ENCODE data around the gene PHTF2.
"Not testable (repeated sequence)": the region's sequence is repeated elsewhere in the genome, so short reads cannot be mapped to it uniquely, and the experiment has no call there.

PHTF2 gene

DNA sequence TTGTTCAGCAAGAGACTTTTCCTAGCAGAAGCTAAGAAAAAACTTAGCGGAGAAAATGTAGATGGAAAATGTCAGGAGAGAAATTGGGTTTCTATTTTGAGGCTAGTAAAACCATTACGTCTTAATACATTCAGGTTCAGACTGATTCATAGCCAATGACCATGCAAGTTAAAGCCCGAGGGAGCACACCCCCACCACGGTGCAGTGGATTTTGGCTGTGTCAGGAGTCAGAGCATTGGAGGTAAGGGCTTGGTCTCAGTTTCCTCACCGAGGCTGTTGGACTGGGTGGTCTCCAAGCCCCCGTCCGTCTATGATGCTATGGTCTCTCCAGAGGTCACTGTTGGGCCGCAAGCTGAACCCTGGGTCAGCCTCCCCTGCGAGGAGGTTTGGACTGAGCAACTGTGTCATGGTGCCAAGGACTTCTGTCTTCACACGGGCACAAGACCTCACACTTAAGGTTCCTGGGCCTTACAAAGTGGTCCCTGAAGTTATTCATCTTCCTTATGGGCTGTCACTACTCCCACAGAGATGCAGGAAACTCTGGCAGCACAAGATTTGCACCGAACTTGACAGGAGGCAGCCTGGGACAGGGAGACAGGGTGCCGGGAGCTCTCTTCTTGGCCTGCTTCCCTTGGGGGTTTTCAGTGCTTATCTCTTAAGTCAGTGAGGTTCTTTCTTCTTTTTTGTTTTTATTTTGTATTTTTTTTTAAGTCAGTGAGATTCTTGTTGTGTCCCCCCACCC, 186.8 kb downstream of the PHTF2 start:
- FAIRE-seq (no peak), DNase-seq (ENCODE audit: low spot score) (no peak)

DNA sequence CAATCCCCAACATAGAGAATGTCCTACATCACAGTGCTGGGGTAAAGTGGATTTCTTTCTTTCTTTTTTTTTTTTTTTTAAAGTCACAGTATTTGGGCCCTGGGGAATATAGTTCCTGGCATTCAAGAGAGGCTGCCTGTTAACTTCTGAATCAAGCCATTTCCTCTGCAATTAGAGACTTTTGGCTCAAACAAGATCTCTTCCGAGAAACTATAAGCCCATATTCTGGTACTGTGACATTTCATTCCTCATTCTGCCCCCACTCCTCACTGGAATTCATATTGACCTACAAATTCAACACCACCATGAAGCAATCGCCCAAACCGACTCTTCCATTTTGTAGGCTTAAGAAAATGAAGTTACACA, 187.4 kb downstream of the PHTF2 start:
- DNase-seq (ENCODE audit: low spot score) (no peak), FAIRE-seq (no peak)

DNA sequence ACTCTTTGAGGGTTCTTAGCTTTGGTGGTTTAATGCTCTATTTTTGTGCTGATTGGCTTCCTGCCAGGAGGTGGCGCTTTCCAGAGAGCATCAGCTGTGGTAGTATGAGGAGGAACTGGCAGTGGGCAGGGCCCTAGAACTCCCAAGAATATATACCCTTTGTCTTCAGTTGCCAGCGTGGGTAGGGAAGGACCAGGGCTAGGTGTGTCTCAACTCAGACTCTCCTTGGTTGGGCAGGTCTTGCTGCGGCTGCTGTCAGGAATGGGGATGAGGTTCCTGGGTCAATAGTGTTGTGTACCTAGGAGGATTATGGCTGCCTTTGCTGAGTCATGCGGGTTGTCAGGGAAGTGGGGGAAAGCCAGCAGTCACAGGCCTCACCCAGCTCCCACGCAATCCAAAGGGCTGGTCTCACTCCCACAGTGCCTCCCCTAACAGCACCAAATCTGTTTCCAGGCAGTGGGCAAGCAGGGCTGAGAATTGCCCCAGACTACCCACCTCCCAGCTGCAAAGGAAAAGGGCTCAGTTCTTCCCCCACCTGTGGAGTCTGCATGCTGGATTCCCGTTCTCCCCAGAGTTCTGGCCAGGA, 191.5 kb downstream of the PHTF2 start:
- no peak for FAIRE-seq
- DNase-seq (ENCODE audit: low spot score), result no peak

DNA sequence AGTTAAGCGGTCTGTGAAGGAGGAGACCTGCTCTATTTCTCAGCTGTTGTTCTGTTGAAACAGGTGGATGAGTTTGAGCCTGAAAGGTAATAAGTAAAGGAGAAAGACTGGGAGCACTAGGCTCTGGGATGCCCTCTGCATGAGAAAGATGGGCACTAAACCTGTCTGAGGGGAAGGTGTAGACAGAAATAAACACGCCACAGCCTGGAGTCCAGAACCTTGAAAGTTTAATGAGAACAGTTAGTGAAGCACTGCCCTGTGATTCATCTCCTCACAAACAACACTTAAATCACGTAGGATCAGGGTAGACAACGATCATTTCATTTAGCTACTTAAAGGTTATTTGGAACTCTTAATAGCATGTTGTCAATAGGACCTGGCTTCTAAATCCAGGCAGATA, 193.1 kb downstream of the PHTF2 start:
- no peak for FAIRE-seq

DNA sequence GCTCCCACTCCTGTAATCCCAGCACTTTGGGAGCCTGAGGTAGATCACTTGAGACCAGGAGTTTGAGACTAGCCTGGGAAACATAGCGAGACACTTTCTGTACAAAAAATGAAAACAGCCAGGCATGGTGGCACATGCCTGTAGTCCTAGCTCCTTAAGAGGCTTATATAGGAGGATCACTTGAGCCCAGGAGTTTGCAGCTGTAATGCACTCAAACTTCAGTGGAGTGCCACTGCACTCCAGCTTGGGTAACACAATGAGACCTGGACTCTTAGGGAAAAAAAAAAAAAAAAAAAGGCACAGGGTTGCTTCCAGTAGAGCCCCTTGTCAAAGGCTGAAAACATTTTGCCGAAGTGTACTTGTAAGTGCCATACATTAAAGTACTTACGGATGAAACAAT, 195.3 kb downstream of the PHTF2 start:
- FAIRE-seq, result no peak
- DNase-seq (ENCODE audit: low spot score), result no peak

More for the DNA sequence above, 193.1 kb downstream of the PHTF2 start:
- no peak for DNase-seq (ENCODE audit: low spot score)

DNA sequence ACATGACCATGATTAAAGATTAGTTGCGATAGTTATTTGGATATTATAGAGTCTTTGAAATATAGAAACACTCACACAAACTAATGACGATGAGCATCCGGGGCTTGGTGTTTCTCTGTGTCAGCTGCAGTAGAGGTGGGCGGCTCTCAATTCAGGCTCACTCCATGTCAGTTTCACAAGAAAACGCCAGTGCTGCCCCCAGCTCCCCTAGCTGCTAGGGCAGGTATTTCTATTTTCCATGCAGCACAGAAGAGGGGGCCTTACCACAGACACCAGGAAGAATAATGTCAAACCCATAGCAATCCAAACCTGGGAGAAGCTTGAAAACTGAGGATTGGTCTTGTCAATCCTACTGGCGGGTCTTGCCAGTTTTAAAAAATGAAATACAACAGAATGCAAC, 197.1 kb downstream of the PHTF2 start:
- FAIRE-seq (no peak), DNase-seq (ENCODE audit: low spot score) (peak; percentile 37)

DNA sequence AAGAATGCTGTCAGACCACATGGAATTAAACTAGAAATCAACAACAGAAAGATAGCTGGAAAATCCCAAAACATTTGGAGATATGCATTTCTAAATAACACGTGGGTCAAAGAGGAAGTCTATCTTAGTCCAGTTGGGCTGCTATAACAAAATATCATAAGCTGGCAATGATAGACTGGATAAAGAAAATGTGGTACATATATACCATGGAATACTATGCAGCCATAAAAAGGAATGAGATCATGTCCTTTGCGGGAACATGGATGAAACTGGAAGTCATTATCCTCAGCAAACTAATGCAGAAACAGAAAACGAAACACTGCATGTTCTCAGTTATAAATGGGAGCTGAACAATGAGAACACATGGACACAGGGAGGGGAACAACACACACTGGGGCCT, 200.6 kb downstream of the PHTF2 start:
- not testable (repeated sequence) for FAIRE-seq; DNase-seq (ENCODE audit: low spot score)

DNA sequence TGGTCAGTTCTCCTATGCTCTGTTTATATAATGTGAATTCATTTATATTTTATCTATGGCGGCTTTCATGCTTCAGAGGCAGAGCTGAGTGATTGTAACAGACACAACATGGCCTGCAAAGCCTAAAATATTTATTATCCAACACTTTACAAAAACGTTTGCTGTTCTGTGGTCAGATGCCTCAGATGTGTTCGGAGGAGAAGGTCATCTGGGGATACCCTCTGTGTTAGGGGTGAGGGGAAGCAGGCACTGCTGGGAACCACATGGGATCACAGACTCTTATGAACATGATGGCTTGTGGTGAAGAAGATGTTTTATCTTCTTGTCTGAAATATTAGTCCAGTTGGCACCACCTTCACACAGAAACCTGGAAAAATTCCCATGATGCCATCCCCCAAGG, 203.4 kb downstream of the PHTF2 start:
- no peak for DNase-seq (ENCODE audit: low spot score)
- FAIRE-seq, result no peak

DNA sequence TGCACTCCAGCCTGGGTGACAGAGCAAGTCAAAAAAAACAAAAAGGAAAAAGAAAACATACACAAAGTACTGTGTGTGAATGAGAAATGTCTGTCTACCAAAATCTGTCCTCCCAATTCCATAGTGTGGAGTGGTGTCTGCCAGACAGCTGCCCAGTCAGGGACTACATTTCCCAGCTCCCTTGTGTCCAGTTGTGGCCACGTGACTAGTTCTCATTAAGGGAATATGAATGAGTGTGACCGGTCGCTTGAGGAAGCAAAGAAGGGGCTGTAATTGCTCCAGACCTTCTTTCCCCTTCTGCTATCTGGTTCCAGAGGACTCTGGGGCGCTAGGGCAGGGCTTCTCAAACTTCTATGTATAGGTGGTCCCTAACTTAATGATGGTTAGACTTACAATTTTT, 204.1 kb downstream of the PHTF2 start:
- no peak for DNase-seq (ENCODE audit: low spot score)
- FAIRE-seq, result no peak

DNA sequence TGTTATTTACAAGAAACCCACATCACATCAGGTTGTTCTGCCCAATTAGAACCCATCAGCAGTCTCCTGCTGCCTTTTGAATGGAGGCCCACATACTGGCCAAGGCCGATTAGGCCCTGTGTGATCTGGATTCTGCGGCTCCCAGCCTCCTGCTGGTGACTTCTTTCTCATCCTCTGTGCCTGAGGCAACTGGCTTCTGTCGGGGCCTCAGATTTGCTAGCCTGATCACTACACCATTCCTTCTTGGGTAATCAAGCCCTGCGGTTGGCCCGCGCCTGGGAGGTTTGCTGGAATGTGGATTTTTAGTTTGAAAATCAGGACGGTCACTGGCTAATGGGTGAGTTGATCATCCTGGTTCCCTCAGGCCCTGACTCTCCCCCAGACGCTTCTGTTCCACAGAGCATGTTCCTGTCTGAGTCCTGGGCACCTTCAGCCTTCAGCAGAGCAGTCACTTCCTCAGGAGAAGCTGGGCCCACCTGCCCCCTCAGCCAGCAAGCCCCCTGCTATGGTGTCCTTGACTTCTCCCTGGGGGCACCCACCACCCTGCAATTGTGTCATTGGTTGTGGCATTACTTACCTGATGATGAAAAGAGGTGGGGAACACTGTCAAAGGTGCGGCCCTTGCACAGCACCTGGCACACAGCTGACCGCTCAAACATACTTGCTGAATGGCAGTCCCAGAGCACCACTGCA, 207.6 kb downstream of the PHTF2 start:
- no peak for FAIRE-seq
- no peak for DNase-seq (ENCODE audit: low spot score)

Data from urothelium cell line (cell line).